K562 (cell line): ENCODE data around the gene FTL. TPM values are rescaled to one million over a fixed set of nuclear protein-coding genes. Genes with fewer than 3 reads are reported as not detected.
A peak's percentile ranks its signal among the peaks of the same experiment; 100 is the strongest.

Experiments used
- CBFB ChIP-seq: sonication (generic); formaldehyde crosslinking; IDR thresholded peaks from 2 replicates; pipeline ENCODE4 v1.4.0; 2020; ENCODE audit warnings: mild to moderate bottlenecking, missing genetic modification reagents
- FIP1L1 ChIP-seq: fragments of 200-400 bp; formaldehyde crosslinking; IDR thresholded peaks from 2 replicates; pipeline ENCODE4 v1.6.1; 2018; ENCODE audit warnings: mild to moderate bottlenecking, low read depth, low read length; ENCODE audit not compliant: poor library complexity, severe bottlenecking
- FOXJ2 ChIP-seq: fragments of 200-800 bp; sonication (Bioruptor generic); IDR thresholded peaks from 2 replicates; pipeline ENCODE4 v1.6.1; 2016; ENCODE audit warnings: missing genetic modification characterization, missing compliant biosample characterization
- GTF3C2 ChIP-seq: IDR thresholded peaks from 3 replicates; pipeline ENCODE4 v1.6.1; 2011; ENCODE audit warnings: borderline replicate concordance, mild to moderate bottlenecking, moderate library complexity; ENCODE audit not compliant: insufficient read length; ENCODE audit errors: extremely low read depth
- HEY1 ChIP-seq: fragments of 250-450 bp; sonication (Bioruptor Pico); IDR thresholded peaks from 2 replicates; pipeline ENCODE4 v1.5.0; 2020; ENCODE audit warnings: mild to moderate bottlenecking, moderate library complexity, borderline replicate concordance
- IFI16 ChIP-seq: fragments of 250-450 bp; sonication (Bioruptor Pico); IDR thresholded peaks from 2 replicates; pipeline ENCODE4 v2.1.2; 2022; ENCODE audit warnings: mild to moderate bottlenecking, inconsistent platforms
- MAX ChIP-seq: sonication (generic); formaldehyde crosslinking; IDR thresholded peaks from 2 replicates; pipeline ENCODE4 v1.9.0; 2022; ENCODE audit warnings: mild to moderate bottlenecking, missing genetic modification reagents
- MLX ChIP-seq, 2 experiments: fragments of 450-650 bp in 1 of 2; sonication (generic) in 1 of 2; formaldehyde crosslinking; conservative IDR thresholded peaks; 2 replicates each; pipeline versions ENCODE4 v1.4.0 to v1.8.1; 2020 to 2022; ENCODE audit warnings: mild to moderate bottlenecking in 1 of 2, missing genetic modification reagents in 1 of 2
- RAD21 ChIP-seq, 2 experiments: fragments of 250-450 bp in 1 of 2; fragments of 450-650 bp in 1 of 2; sonication (Bioruptor Pico) in 1 of 2; formaldehyde crosslinking in 1 of 2; IDR thresholded peaks in 1 of 2; conservative IDR thresholded peaks in 1 of 2; 2 replicates each; pipeline versions ENCODE4 v1.4.0 to v1.8.0; 2020 to 2022; ENCODE audit warnings: mild to moderate bottlenecking in 2 of 2, moderate library complexity in 1 of 2
- SIN3A ChIP-seq, 2 experiments: fragments of 150-350 bp in 1 of 2; IDR thresholded peaks; 2 replicates each; pipeline ENCODE4 v1.6.1; 2011 to 2016; ENCODE audit warnings: borderline replicate concordance in 2 of 2, low read depth in 2 of 2, low read length in 2 of 2, mild to moderate bottlenecking in 2 of 2, moderate library complexity in 2 of 2; ENCODE audit not compliant: control insufficient read depth in 1 of 2
- USF2 ChIP-seq: sonication (generic); formaldehyde crosslinking; IDR thresholded peaks from 2 replicates; pipeline ENCODE4 v1.5.0; 2020; ENCODE audit warnings: missing genetic modification reagents
- ZBTB11 ChIP-seq, 3 experiments: fragments of 200-800 bp in 1 of 3; fragments of 250-450 bp in 1 of 3; fragments of 450-650 bp in 1 of 3; sonication (Bioruptor Pico) in 1 of 3; sonication (Bioruptor generic) in 1 of 3; formaldehyde crosslinking in 1 of 3; IDR thresholded peaks; 2 replicates each; pipeline versions ENCODE4 v1.6.1 to v1.8.0; 2016 to 2022; ENCODE audit warnings: mild to moderate bottlenecking in 2 of 3, missing genetic modification characterization in 2 of 3, missing compliant biosample characterization in 1 of 3, moderate library complexity in 1 of 3
- ZBTB33 ChIP-seq: sonication (generic); formaldehyde crosslinking; IDR thresholded peaks from 2 replicates; pipeline ENCODE4 v1.8.1; 2023; ENCODE audit warnings: mild to moderate bottlenecking, missing genetic modification reagents
- polyA plus RNA-seq, 8 experiments: library from polyadenylated mRNA; depleted of rRNA in 4 of 8; stranded (reverse) in 5 of 8; unstranded in 3 of 8; fragments of >200 nt; fragmentation: Nextera tagmentation in 2 of 8; fragmentation: Illumina TruSeq in 1 of 8; extraction: Ambion mirVana in 2 of 8; extraction: Trizol in 1 of 8; gene quantifications; 2 replicates each; pipeline versions ENCODE4 v1.2.1 to v1.2.3, GENCODE V29; 2011 to 2014; ENCODE audit warnings: inconsistent platforms in 1 of 8, missing spikeins in 1 of 8
- total RNA-seq, 7 experiments: library from RNA; depleted of rRNA in 6 of 7; stranded (reverse); fragments of >200 nt in 6 of 7; fragmentation: Illumina TruSeq in 2 of 7; extraction: Trizol in 2 of 7; gene quantifications; 2 replicates each; pipeline versions ENCODE4 v1.2.1 to v1.2.3, GENCODE V29; 2011 to 2021; ENCODE audit warnings: low replicate concordance in 1 of 7

The FTL gene
- total and polyA plus RNA-seq, 9 of the 15 experiments (the other 6 are each of a cell fraction or from before 2014, with no cell fraction given) = 1,231 to 27,415 (median 3,965) TPM

GRCh38 chr19:48963371-48964204, 1.5 kb upstream of the FTL start (continued):
- no peak for TF ChIP-seq USF2 (CRISPR knock-in tag)
- TF ChIP-seq FOXJ2 (tag) = peak; percentile 89
- TF ChIP-seq SIN3A (IDR thresholded peaks at IDR 0.05; ENCODE audit: borderline replicate concordance in 2 of 2, control insufficient read depth in 1 of 2, low read depth in 2 of 2, low read length in 2 of 2) = no peak; a peak in 1 of 4 replicates
- TF ChIP-seq ZBTB33 (CRISPR knock-in tag) = no peak
- no peak; a peak in 1 of 4 replicates for TF ChIP-seq RAD21 (CRISPR knock-in tag; conservative IDR thresholded peaks at IDR 0.05 in 1 of 2, IDR thresholded peaks at IDR 0.05 in 1 of 2)
- peak; percentile 49 for TF ChIP-seq FIP1L1
- no peak for TF ChIP-seq IFI16 (CRISPR knock-in tag)
- TF ChIP-seq ZBTB11 (CRISPR knock-in tag; IDR thresholded peaks at IDR 0.05) = peak in 1 of 3 experiments; percentile 85; a peak in 2 of 6 replicates
- TF ChIP-seq MLX (CRISPR knock-in tag; conservative IDR thresholded peaks at IDR 0.05) = no peak
- TF ChIP-seq HEY1 (CRISPR knock-in tag) = no peak
- peak; percentile 73 for TF ChIP-seq MAX
- no peak for TF ChIP-seq GTF3C2
- TF ChIP-seq CBFB (CRISPR knock-in tag) = no peak
